ENCODE data around the gene EGFLAM. TPM values are rescaled to one million over a fixed set of nuclear protein-coding genes. Genes with fewer than 3 reads are reported as not detected.

Gene EGFLAM
- total and polyA plus RNA-seq, 2 experiments from 2014 or later = 0.24 to 1.9 TPM

DNA sequence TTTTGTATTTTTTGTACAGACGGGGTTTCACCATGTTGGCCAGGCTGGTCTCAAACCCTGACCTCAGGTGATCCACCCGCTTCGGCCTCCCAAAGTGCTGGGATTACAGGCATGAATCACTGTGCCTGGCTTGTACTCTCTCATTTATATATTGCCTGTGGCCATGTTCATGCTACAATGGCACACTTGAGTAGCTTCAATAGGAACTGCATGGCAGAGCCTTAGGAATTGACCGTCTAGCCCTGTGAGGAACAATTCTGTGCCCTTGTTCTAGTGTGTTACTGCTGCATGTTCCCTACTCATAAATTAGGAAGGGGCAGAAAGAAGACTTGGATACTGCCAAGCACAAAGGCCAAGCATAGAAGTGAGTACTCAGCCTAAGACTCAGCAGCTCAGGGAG is 193.8 kb downstream of the EGFLAM start:
- peaks cover 6% of the 10 kb centered on the region for H3K27me3 Mint-ChIP-seq (ENCODE audit: insufficient read depth, low read depth, poor library complexity)
- no peaks in the 10 kb centered on the region for H3F3A ChIP-seq (replicated peaks; ENCODE audit: low read depth)
- no peaks in the 10 kb centered on the region for H3K36me3 ChIP-seq (ENCODE audit: insufficient read depth)
- H2AFZ ChIP-seq = no peak overlapping the region
- H3K9me3 Mint-ChIP-seq = no peaks in the 10 kb centered on the region
- H3K27ac Mint-ChIP-seq = no peak overlapping the region
- no peaks in the 10 kb centered on the region for H3K4me1 ChIP-seq (ENCODE audit: insufficient read depth)
- H3K27ac ChIP-seq (ENCODE audit: low read depth) = no peak overlapping the region
- DNase-seq (ENCODE audit: low spot score) = no peak
- H3K36me3 Mint-ChIP-seq (ENCODE audit: low read depth) = no peaks in the 10 kb centered on the region
- no peak overlapping the region for H3K4me3 ChIP-seq
- H4K20me1 ChIP-seq (replicated peaks; ENCODE audit: insufficient read depth) = no peaks in the 10 kb centered on the region
- TF ChIP-seq, protein P1, sequence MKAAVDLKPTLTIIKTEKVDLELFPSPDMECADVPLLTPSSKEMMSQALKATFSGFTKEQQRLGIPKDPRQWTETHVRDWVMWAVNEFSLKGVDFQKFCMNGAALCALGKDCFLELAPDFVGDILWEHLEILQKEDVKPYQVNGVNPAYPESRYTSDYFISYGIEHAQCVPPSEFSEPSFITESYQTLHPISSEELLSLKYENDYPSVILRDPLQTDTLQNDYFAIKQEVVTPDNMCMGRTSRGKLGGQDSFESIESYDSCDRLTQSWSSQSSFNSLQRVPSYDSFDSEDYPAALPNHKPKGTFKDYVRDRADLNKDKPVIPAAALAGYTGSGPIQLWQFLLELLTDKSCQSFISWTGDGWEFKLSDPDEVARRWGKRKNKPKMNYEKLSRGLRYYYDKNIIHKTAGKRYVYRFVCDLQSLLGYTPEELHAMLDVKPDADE (IDR thresholded peaks at IDR 0.05) = no peak
- TF ChIP-seq, protein P2, sequence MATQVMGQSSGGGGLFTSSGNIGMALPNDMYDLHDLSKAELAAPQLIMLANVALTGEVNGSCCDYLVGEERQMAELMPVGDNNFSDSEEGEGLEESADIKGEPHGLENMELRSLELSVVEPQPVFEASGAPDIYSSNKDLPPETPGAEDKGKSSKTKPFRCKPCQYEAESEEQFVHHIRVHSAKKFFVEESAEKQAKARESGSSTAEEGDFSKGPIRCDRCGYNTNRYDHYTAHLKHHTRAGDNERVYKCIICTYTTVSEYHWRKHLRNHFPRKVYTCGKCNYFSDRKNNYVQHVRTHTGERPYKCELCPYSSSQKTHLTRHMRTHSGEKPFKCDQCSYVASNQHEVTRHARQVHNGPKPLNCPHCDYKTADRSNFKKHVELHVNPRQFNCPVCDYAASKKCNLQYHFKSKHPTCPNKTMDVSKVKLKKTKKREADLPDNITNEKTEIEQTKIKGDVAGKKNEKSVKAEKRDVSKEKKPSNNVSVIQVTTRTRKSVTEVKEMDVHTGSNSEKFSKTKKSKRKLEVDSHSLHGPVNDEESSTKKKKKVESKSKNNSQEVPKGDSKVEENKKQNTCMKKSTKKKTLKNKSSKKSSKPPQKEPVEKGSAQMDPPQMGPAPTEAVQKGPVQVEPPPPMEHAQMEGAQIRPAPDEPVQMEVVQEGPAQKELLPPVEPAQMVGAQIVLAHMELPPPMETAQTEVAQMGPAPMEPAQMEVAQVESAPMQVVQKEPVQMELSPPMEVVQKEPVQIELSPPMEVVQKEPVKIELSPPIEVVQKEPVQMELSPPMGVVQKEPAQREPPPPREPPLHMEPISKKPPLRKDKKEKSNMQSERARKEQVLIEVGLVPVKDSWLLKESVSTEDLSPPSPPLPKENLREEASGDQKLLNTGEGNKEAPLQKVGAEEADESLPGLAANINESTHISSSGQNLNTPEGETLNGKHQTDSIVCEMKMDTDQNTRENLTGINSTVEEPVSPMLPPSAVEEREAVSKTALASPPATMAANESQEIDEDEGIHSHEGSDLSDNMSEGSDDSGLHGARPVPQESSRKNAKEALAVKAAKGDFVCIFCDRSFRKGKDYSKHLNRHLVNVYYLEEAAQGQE (IDR thresholded peaks at IDR 0.05; ENCODE audit: unreplicated experiment) = no peak
- TF ChIP-seq EZH2phosphoT487 (IDR thresholded peaks at IDR 0.05; ENCODE audit: unreplicated experiment) = no peak
- TF ChIP-seq, protein P3, sequence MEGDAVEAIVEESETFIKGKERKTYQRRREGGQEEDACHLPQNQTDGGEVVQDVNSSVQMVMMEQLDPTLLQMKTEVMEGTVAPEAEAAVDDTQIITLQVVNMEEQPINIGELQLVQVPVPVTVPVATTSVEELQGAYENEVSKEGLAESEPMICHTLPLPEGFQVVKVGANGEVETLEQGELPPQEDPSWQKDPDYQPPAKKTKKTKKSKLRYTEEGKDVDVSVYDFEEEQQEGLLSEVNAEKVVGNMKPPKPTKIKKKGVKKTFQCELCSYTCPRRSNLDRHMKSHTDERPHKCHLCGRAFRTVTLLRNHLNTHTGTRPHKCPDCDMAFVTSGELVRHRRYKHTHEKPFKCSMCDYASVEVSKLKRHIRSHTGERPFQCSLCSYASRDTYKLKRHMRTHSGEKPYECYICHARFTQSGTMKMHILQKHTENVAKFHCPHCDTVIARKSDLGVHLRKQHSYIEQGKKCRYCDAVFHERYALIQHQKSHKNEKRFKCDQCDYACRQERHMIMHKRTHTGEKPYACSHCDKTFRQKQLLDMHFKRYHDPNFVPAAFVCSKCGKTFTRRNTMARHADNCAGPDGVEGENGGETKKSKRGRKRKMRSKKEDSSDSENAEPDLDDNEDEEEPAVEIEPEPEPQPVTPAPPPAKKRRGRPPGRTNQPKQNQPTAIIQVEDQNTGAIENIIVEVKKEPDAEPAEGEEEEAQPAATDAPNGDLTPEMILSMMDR (conservative IDR thresholded peaks at IDR 0.05; ENCODE audit: low read depth in 2 of 2) = no peak
- no peak for TF ChIP-seq ZNF114 (CRISPR knock-in tag; IDR thresholded peaks at IDR 0.05)
- no peak for TF ChIP-seq POLR2AphosphoS5 (IDR thresholded peaks at IDR 0.05; ENCODE audit: low read depth)
- TF ChIP-seq NANOG (IDR thresholded peaks at IDR 0.05; ENCODE audit: borderline replicate concordance) = no peak
- no peak for TF ChIP-seq JUNB (IDR thresholded peaks at IDR 0.05; ENCODE audit: unreplicated experiment)
- TF ChIP-seq CREB1 (CRISPR knock-in tag; IDR thresholded peaks at IDR 0.05; ENCODE audit: low read depth) = no peak
- H3K79me2 ChIP-seq (replicated peaks; ENCODE audit: insufficient read depth) = no peaks in the 10 kb centered on the region
- no peaks in the 10 kb centered on the region for H3K9me2 ChIP-seq (ENCODE audit: insufficient read depth)
- H3K4me1 Mint-ChIP-seq = no peaks in the 10 kb centered on the region
- H3K4me2 ChIP-seq = no peak overlapping the region
- no peak overlapping the region for H3K4me3 Mint-ChIP-seq
- H3K27me3 ChIP-seq (ENCODE audit: insufficient read depth) = no peaks in the 10 kb centered on the region
- ATAC-seq = no peak

DNA sequence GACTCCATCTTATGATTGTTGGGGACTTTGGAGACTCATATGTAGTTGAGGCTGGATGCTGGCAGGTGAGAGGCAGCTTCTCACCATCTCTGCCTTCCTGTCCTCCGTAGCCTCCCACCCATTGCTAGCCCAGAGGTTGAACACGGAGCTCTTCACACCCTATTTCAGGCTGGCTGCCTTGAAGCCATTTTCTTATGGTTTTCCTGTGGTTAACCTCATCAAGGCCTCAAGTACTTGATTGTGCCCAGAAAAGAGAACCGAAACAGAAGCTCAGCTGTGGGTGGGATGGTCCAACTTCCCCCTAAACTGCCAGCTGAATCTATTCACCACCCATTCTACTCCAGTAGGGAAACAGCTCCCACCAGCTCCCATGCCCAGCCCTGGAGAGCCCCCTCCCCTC is 195.1 kb downstream of the EGFLAM start:
- H3K27me3 ChIP-seq (ENCODE audit: insufficient read depth) = no peaks in the 10 kb centered on the region
- Mint-ChIP-seq H3K27ac (no peak overlapping the region), H3K9me3 (no peaks in the 10 kb centered on the region), H3K4me1 (no peaks in the 10 kb centered on the region), H3K36me3 (ENCODE audit: low read depth) (no peaks in the 10 kb centered on the region), H3K4me3 (no peak overlapping the region), H3K27me3 (ENCODE audit: insufficient read depth, low read depth, poor library complexity) (peaks cover 7% of the 10 kb centered on the region)
- no peak for DNase-seq (ENCODE audit: low spot score)
- H3K4me3 ChIP-seq = no peak overlapping the region
- H4K20me1 ChIP-seq (replicated peaks; ENCODE audit: insufficient read depth) = no peaks in the 10 kb centered on the region
- no peaks in the 10 kb centered on the region for H3K9me2 ChIP-seq (ENCODE audit: insufficient read depth)
- no peaks in the 10 kb centered on the region for H3K79me2 ChIP-seq (replicated peaks; ENCODE audit: insufficient read depth)
- no peaks in the 10 kb centered on the region for H3K36me3 ChIP-seq (ENCODE audit: insufficient read depth)
- H3K4me1 ChIP-seq (ENCODE audit: insufficient read depth) = no peaks in the 10 kb centered on the region
- H3K27ac ChIP-seq (ENCODE audit: low read depth) = no peak overlapping the region
- no peaks in the 10 kb centered on the region for H3F3A ChIP-seq (replicated peaks; ENCODE audit: low read depth)
- no peak overlapping the region for H3K4me2 ChIP-seq
- H2AFZ ChIP-seq = no peak overlapping the region
- no peak for ATAC-seq
- TF ChIP-seq, protein P2 (IDR thresholded peaks at IDR 0.05; ENCODE audit: unreplicated experiment) = no peak

All from GM23338 (cell line).